Urothelium cell line (cell line): ENCODE data around the gene SLC10A7.
A peak's percentile ranks its signal among the peaks of the same experiment; 100 is the strongest.

Experiments
- DNase-seq: peaks from one replicate; pipeline ENCODE4 v3.0.0; 2011; ENCODE audit warnings: low spot score, mixed read lengths
- FAIRE-seq: peaks from 2 replicates; lab custom pipeline; 2011; peaks lifted over from hg19 to GRCh38; lab: Jason Lieb, UNC

SLC10A7 gene

GRCh38 chr4:146237092-146237491 lies 284.6 kb downstream of the SLC10A7 start:
- DNase-seq: no peak

GRCh38 chr4:146236216-146236615 lies 285.5 kb downstream of the SLC10A7 start:
- DNase-seq (no peak), FAIRE-seq (no peak)

More at GRCh38 chr4:146237092-146237491, 284.6 kb downstream of the SLC10A7 start:
- FAIRE-seq: no peak

GRCh38 chr4:146235654-146236177 lies 286.0 kb downstream of the SLC10A7 start:
- FAIRE-seq (no peak), DNase-seq (no peak)

GRCh38 chr4:146232131-146232722 lies 289.5 kb downstream of the SLC10A7 start:
- DNase-seq (no peak), FAIRE-seq (no peak)

GRCh38 chr4:146229406-146229805 lies 292.3 kb downstream of the SLC10A7 start:
- FAIRE-seq: no peak
- no peak for DNase-seq

- FAIRE-seq (no peak), DNase-seq (no peak)
Observed at GRCh38 chr4:146224326-146224966, 297.3 kb downstream of the SLC10A7 start.

- no peak for FAIRE-seq
- DNase-seq: peak; percentile 61
Observed at GRCh38 chr4:146222313-146222712, 299.4 kb downstream of the SLC10A7 start.

- DNase-seq (no peak), FAIRE-seq (no peak)
Observed at GRCh38 chr4:146214238-146214637, 307.5 kb downstream of the SLC10A7 start, which contains the start of gene REELD1. Gene REELD1, plus strand, starts transcription at chr4:146214538. Its CDS starts 2,415 bp downstream, at chr4:146216953.

GRCh38 chr4:146212781-146213180 lies 309.0 kb downstream of the SLC10A7 start:
- no peak for FAIRE-seq
- no peak for DNase-seq

GRCh38 chr4:146211440-146211839 lies 310.3 kb downstream of the SLC10A7 start:
- FAIRE-seq: no peak
- DNase-seq: peak; percentile 13

- FAIRE-seq (no peak), DNase-seq (no peak)
Observed at GRCh38 chr4:146210890-146211289, 310.9 kb downstream of the SLC10A7 start.

- DNase-seq: no peak
- no peak for FAIRE-seq
Observed at GRCh38 chr4:146207410-146207809, 314.3 kb downstream of the SLC10A7 start.
